WTC11 (cell line): ENCODE measurements around the gene TANGO6. TPM values are rescaled to one million over a fixed set of nuclear protein-coding genes. Genes with fewer than 3 reads are reported as not detected.
A peak's percentile ranks its signal among the peaks of the same experiment; 100 is the strongest.

Experiments
- ARID4B ChIP-seq: sonication (generic); formaldehyde crosslinking; IDR thresholded peaks from 2 replicates; pipeline ENCODE4 v1.8.0; 2023; ENCODE audit warnings: missing genetic modification reagents, mild to moderate bottlenecking, borderline replicate concordance
- ATF3 ChIP-seq: sonication (generic); formaldehyde crosslinking; conservative IDR thresholded peaks from 2 replicates; pipeline ENCODE4 v1.8.1; 2022; ENCODE audit warnings: mild to moderate bottlenecking, missing genetic modification reagents
- CREB1 ChIP-seq: sonication (generic); formaldehyde crosslinking; IDR thresholded peaks from 2 replicates; pipeline ENCODE4 v1.8.0; 2023; ENCODE audit warnings: mild to moderate bottlenecking, missing genetic modification reagents
- E2F1 ChIP-seq: sonication (generic); formaldehyde crosslinking; IDR thresholded peaks from 2 replicates; pipeline ENCODE4 v1.8.0; 2022; ENCODE audit warnings: mild to moderate bottlenecking, missing genetic modification reagents
- E2F4 ChIP-seq: sonication (generic); formaldehyde crosslinking; IDR thresholded peaks from 2 replicates; pipeline ENCODE4 v1.8.1; 2022; ENCODE audit warnings: low read depth, mild to moderate bottlenecking, moderate library complexity, missing genetic modification reagents, borderline replicate concordance
- E2F5 ChIP-seq: sonication (generic); formaldehyde crosslinking; IDR thresholded peaks from 2 replicates; pipeline ENCODE4 v1.8.1; 2022; ENCODE audit warnings: mild to moderate bottlenecking, moderate library complexity, missing genetic modification reagents
- EMX1 ChIP-seq: fragments of 250-450 bp; sonication (Bioruptor Pico); IDR thresholded peaks from 2 replicates; pipeline ENCODE4 v1.8.0; 2021; ENCODE audit warnings: mild to moderate bottlenecking
- ETV6 ChIP-seq: sonication (generic); formaldehyde crosslinking; IDR thresholded peaks from 2 replicates; pipeline ENCODE4 v1.8.1; 2022; ENCODE audit warnings: mild to moderate bottlenecking, missing genetic modification reagents
- FOXP1 ChIP-seq: sonication (generic); formaldehyde crosslinking; IDR thresholded peaks from 2 replicates; pipeline ENCODE4 v1.8.0; 2022; ENCODE audit warnings: missing genetic modification reagents, mild to moderate bottlenecking, moderate library complexity, borderline replicate concordance
- HMGA2 ChIP-seq: fragments of 250-450 bp; sonication (Bioruptor Pico); IDR thresholded peaks from 2 replicates; pipeline ENCODE4 v1.4.0; 2021; ENCODE audit warnings: mild to moderate bottlenecking, moderate library complexity
- KAT7 ChIP-seq: sonication (generic); formaldehyde crosslinking; IDR thresholded peaks from 2 replicates; pipeline ENCODE4 v1.8.1; 2023; ENCODE audit warnings: missing genetic modification reagents, mild to moderate bottlenecking, borderline replicate concordance
- NFATC4 ChIP-seq: fragments of 250-450 bp; sonication (Bioruptor Pico); IDR thresholded peaks from 2 replicates; pipeline ENCODE4 v1.9.0; 2021; ENCODE audit warnings: mild to moderate bottlenecking
- PREB ChIP-seq: sonication (generic); formaldehyde crosslinking; IDR thresholded peaks from 2 replicates; pipeline ENCODE4 v1.8.1; 2022; ENCODE audit warnings: mild to moderate bottlenecking, missing genetic modification reagents, moderate library complexity, borderline replicate concordance
- PRRX2 ChIP-seq: fragments of 250-450 bp; sonication (Bioruptor Pico); IDR thresholded peaks from 2 replicates; pipeline ENCODE4 v1.8.0; 2021; ENCODE audit warnings: mild to moderate bottlenecking
- RORB ChIP-seq: fragments of 250-450 bp; sonication (Bioruptor Pico); IDR thresholded peaks from 2 replicates; pipeline ENCODE4 v1.9.0; 2021; ENCODE audit warnings: mild to moderate bottlenecking
- SMAD3 ChIP-seq: sonication (generic); formaldehyde crosslinking; IDR thresholded peaks from 2 replicates; pipeline ENCODE4 v1.8.0; 2022; ENCODE audit warnings: missing genetic modification reagents, mild to moderate bottlenecking, borderline replicate concordance
- SOX15 ChIP-seq: fragments of 250-450 bp; sonication (Bioruptor Pico); IDR thresholded peaks from 2 replicates; pipeline ENCODE4 v1.9.0; 2021; ENCODE audit warnings: mild to moderate bottlenecking
- TP53 ChIP-seq: sonication (generic); formaldehyde crosslinking; IDR thresholded peaks from 2 replicates; pipeline ENCODE4 v1.8.1; 2023; ENCODE audit warnings: mild to moderate bottlenecking, missing genetic modification reagents
- USF1 ChIP-seq: sonication (generic); formaldehyde crosslinking; IDR thresholded peaks from 2 replicates; pipeline ENCODE4 v1.8.0; 2022; ENCODE audit warnings: mild to moderate bottlenecking, missing genetic modification reagents
- ZNF219 ChIP-seq: sonication (generic); formaldehyde crosslinking; IDR thresholded peaks from 2 replicates; pipeline ENCODE4 v1.8.0; 2023; ENCODE audit warnings: missing genetic modification reagents, mild to moderate bottlenecking, borderline replicate concordance
- ZNF263 ChIP-seq: sonication (generic); formaldehyde crosslinking; IDR thresholded peaks from 2 replicates; pipeline ENCODE4 v1.8.1; 2022; ENCODE audit warnings: low read depth, mild to moderate bottlenecking, moderate library complexity, missing genetic modification reagents
- ZNF281 ChIP-seq: sonication (generic); formaldehyde crosslinking; IDR thresholded peaks from 2 replicates; pipeline ENCODE4 v1.8.0; 2023; ENCODE audit warnings: mild to moderate bottlenecking, missing genetic modification reagents
- ZNF317 ChIP-seq: sonication (generic); formaldehyde crosslinking; IDR thresholded peaks from 2 replicates; pipeline ENCODE4 v1.8.1; 2023; ENCODE audit warnings: low read depth, mild to moderate bottlenecking, moderate library complexity, missing genetic modification reagents, borderline replicate concordance
- ZNF512 ChIP-seq: sonication (generic); formaldehyde crosslinking; IDR thresholded peaks from 2 replicates; pipeline ENCODE4 v1.8.1; 2022; ENCODE audit warnings: missing genetic modification reagents, borderline replicate concordance
- total RNA-seq: library from RNA; stranded (reverse); gene quantifications from 3 replicates; pipeline ENCODE4 v1.2.3, GENCODE V29; 2021

TANGO6 gene
- total RNA-seq, 1 experiment from 2014 or later: 15.6 TPM

GRCh38 chr16:69108064-69108904 is 265.0 kb downstream of the TANGO6 start (continued):
- TF ChIP-seq ARID4B (CRISPR knock-in tag) (0 out of 2 replicates have a peak, but pooled peaks have one; percentile 25), ZNF281 (CRISPR knock-in tag) (no peak), TP53 (CRISPR knock-in tag) (0 out of 2 replicates have a peak, but pooled peaks have one; percentile 44), E2F5 (no peak), KAT7 (CRISPR knock-in tag) (no peak), E2F4 (no peak), ZNF219 (no peak), E2F1 (no peak), ZNF512 (CRISPR knock-in tag) (no peak), HMGA2 (CRISPR knock-in tag) (no peak), USF1 (CRISPR knock-in tag) (0 out of 2 replicates have a peak, but pooled peaks have one; percentile 41), ETV6 (CRISPR knock-in tag) (peak; percentile 68; the same call in 1 of the 2 replicates), CREB1 (no peak), SOX15 (CRISPR knock-in tag) (no peak), EMX1 (CRISPR knock-in tag) (no peak), PREB (CRISPR knock-in tag) (no peak), RORB (CRISPR knock-in tag) (no peak), FOXP1 (no peak), ZNF317 (CRISPR knock-in tag) (no peak), SMAD3 (CRISPR knock-in tag) (no peak), ATF3 (no peak), ZNF263 (CRISPR knock-in tag) (no peak), NFATC4 (no peak), PRRX2 (no peak)
